GM12873 (cell line): Measurements from ENCODE around the gene NXPH4.

Experiments
- CTCF ChIP-seq: IDR thresholded peaks from 2 replicates; pipeline ENCODE4 v1.5.1; 2012; ENCODE audit warnings: low read depth, mild to moderate bottlenecking, moderate library complexity, low read length, control low read depth; ENCODE audit not compliant: insufficient read depth; ENCODE audit errors: missing control alignments

NXPH4 gene

GRCh38 chr12:57215065-57215464 is 1.5 kb upstream of the NXPH4 start:
- TF ChIP-seq CTCF = no peak

- no peak for TF ChIP-seq CTCF
These were observed 953 bp upstream of the NXPH4 start for GRCh38 chr12:57215668-57216013.

GRCh38 chr12:57216921-57217879 is 606 bp downstream of the NXPH4 start:
- TF ChIP-seq CTCF = no peak

GRCh38 chr12:57218030-57218853 is 1.6 kb downstream of the NXPH4 start:
- no peak for TF ChIP-seq CTCF

- no peak for TF ChIP-seq CTCF
These were observed 2.8 kb downstream of the NXPH4 start for GRCh38 chr12:57219205-57219992.

- no peak for TF ChIP-seq CTCF
These were observed 3.6 kb downstream of the NXPH4 start for GRCh38 chr12:57219993-57220754.
